Left colon (tissue), 2 donors: Measurements from ENCODE around the gene SLC43A1. TPM values are rescaled to one million over a fixed set of nuclear protein-coding genes. Genes with fewer than 3 reads are reported as not detected.
A peak's percentile ranks its signal among the peaks of the same experiment; 100 is the strongest.
"Not testable (repeated sequence)": the region's sequence is repeated elsewhere in the genome, so short reads cannot be mapped to it uniquely, and the experiment has no call there.

ENCODE experiments used
- ATAC-seq: fragments of 200-7000 bp; cut with Tn5 transposase; one replicate; pipeline ENCODE4 v1.9.1; 2020; ENCODE audit warnings: mild to moderate bottlenecking, moderate library complexity
- DNase-seq, 2 donors: peaks; one replicate each; pipeline ENCODE4 v3.0.0-alpha.2; 2020
- intact Hi-C, 2 donors: fragments of 100-400 bp; cut with DNase I in 1 of 2; cut with micrococcal nuclease in 1 of 2; formaldehyde crosslinking; loops; one replicate each; pipeline versions ENCODE4 v1.11.2 to v1.14.0; 2022; cut with DNase I, micrococcal nuclease
- total RNA-seq, 2 donors: library from RNA; stranded (reverse); fragmentation: NEBNext Ultra II Directional; extraction: Animal tissue kit (Norgen Biotek cat#: 25700); gene quantifications; one replicate each; pipeline ENCODE4 v1.2.1, GENCODE V29; 2021
- donor health status: DM: no; HTN: no; CAD: no.
- donor health status: DM: yes; HTN: yes; CAD: no.

The SLC43A1 gene
- total RNA-seq, 2 donors from 2014 or later, result 7.1 to 9.6 TPM

- ATAC-seq (peak; percentile 62), DNase-seq (peak; percentile 76 to 88)
- intact Hi-C loops, result loop anchor here in 1 of 2 donors (5.0 to 10.0 kb wide), 2 partner anchors 70 to 188 kb away; partner anchors contain the start of gene YPEL4
Measured at GRCh38 chr11:57456960-57457642, 58.4 kb downstream of the SLC43A1 start.

GRCh38 chr11:57453543-57454177 lies 61.8 kb downstream of the SLC43A1 start:
- no peak for DNase-seq
- peak; percentile 89 for ATAC-seq
- intact Hi-C loops, result loop anchor here in 1 of 2 donors (10.0 kb wide), 1 partner anchor 191 kb away; the partner anchor contains the start of gene YPEL4

- intact Hi-C loops, result no loop called here
- no peak for DNase-seq
- ATAC-seq, result peak; percentile 65
Measured at GRCh38 chr11:57446055-57446454, 69.4 kb downstream of the SLC43A1 start.

- DNase-seq, intact Hi-C loops: not testable (repeated sequence)
- ATAC-seq, result peak; percentile 53
Measured at GRCh38 chr11:57445122-57445394, 70.4 kb downstream of the SLC43A1 start.

- no peak for DNase-seq
- intact Hi-C loops, result no loop called here
- peak; percentile 86 for ATAC-seq
Measured at GRCh38 chr11:57444362-57445121, 71.0 kb downstream of the SLC43A1 start.

GRCh38 chr11:57440744-57441414 lies 74.6 kb downstream of the SLC43A1 start:
- ATAC-seq (no peak), DNase-seq (no peak)
- intact Hi-C loops, result no loop called here

- intact Hi-C loops, result no loop called here
- DNase-seq, result no peak
- ATAC-seq, result no peak
Measured at GRCh38 chr11:57439786-57440185, 75.7 kb downstream of the SLC43A1 start.

GRCh38 chr11:57438345-57439285 lies 76.9 kb downstream of the SLC43A1 start:
- intact Hi-C loops, result no loop called here
- ATAC-seq (peak; percentile 59), DNase-seq (no peak)

GRCh38 chr11:57436031-57436430 lies 79.5 kb downstream of the SLC43A1 start:
- DNase-seq, result no peak
- ATAC-seq, result no peak
- intact Hi-C loops, result no loop called here

GRCh38 chr11:57434640-57435546 lies 80.6 kb downstream of the SLC43A1 start:
- ATAC-seq (no peak), DNase-seq (no peak)
- intact Hi-C loops, result no loop called here

Other genes with a start within 250 kb of the SLC43A1 start
- gene TNKS1BP1, start 190.8 kb downstream of the SLC43A1 start, total RNA-seq, result 100 to 1,000 TPM; 135 to 191 TPM
- 10 to 100 TPM; 56.5 to 67.8 TPM for gene SSRP1, start 179.8 kb downstream of the SLC43A1 start, total RNA-seq
- not detected for gene P2RX3, start 177.3 kb downstream of the SLC43A1 start, total RNA-seq
- gene PRG3, start 134.6 kb downstream of the SLC43A1 start, total RNA-seq, result not detected
- gene PRG2, start 125.1 kb downstream of the SLC43A1 start, total RNA-seq, result under 1 TPM in 1 of 2 donors, not detected in 1; 0.22 TPM
- gene SLC43A3, start 88.6 kb downstream of the SLC43A1 start, total RNA-seq, result 1 to 10 TPM; 6.9 to 9.6 TPM
- gene RTN4RL2, start 55.2 kb downstream of the SLC43A1 start, total RNA-seq, result under 1 TPM; 0.67 to 0.98 TPM
- gene TIMM10, start 15.1 kb upstream of the SLC43A1 start, total RNA-seq, result 10 to 100 TPM; 28.6 to 47.4 TPM
- gene SMTNL1, start 21.9 kb upstream of the SLC43A1 start, total RNA-seq, result not detected
- 10 to 100 TPM; 27.6 to 47.2 TPM for gene UBE2L6, start 52.0 kb upstream of the SLC43A1 start, total RNA-seq
- 10 to 100 TPM; 34.6 to 78.6 TPM for gene SERPING1, start 82.0 kb upstream of the SLC43A1 start, total RNA-seq
- gene YPEL4, start 134.2 kb upstream of the SLC43A1 start, total RNA-seq, result 1 to 10 TPM in 1 of 2 donors, under 1 TPM in 1; 0.58 to 1.2 TPM
- 10 to 100 TPM; 11.4 to 11.8 TPM for gene CLP1, start 142.1 kb upstream of the SLC43A1 start, total RNA-seq
- gene ZDHHC5, start 152.4 kb upstream of the SLC43A1 start, total RNA-seq, result 10 to 100 TPM; 74.4 to 90.6 TPM
- gene MED19, start 196.5 kb upstream of the SLC43A1 start, total RNA-seq, result 10 to 100 TPM; 10.4 to 12.1 TPM
- 100 to 1,000 TPM in 1 of 2 donors, 10 to 100 TPM in 1; 93.4 to 132 TPM for gene TMX2, start 196.9 kb upstream of the SLC43A1 start, total RNA-seq
- gene SELENOH, start 225.8 kb upstream of the SLC43A1 start, total RNA-seq, result 10 to 100 TPM; 64.0 to 77.4 TPM
- not detected for gene BTBD18, start 236.1 kb upstream of the SLC43A1 start, total RNA-seq
- gene CTNND1, start 246.1 kb upstream of the SLC43A1 start, total RNA-seq, result 100 to 1,000 TPM; 458 to 553 TPM